Activated T-cell treated with anti-CD3 and anti-CD28 coated beads for 24 hours (primary cell): ENCODE measurements around the gene CRADD.
"Not testable (repeated sequence)": the region's sequence is repeated elsewhere in the genome, so short reads cannot be mapped to it uniquely, and the experiment has no call there.

Source experiments
- DNase-seq: peaks from one replicate; pipeline ENCODE4 v3.0.0-alpha.2; 2020; ENCODE audit warnings: low read depth

Gene CRADD

DNA sequence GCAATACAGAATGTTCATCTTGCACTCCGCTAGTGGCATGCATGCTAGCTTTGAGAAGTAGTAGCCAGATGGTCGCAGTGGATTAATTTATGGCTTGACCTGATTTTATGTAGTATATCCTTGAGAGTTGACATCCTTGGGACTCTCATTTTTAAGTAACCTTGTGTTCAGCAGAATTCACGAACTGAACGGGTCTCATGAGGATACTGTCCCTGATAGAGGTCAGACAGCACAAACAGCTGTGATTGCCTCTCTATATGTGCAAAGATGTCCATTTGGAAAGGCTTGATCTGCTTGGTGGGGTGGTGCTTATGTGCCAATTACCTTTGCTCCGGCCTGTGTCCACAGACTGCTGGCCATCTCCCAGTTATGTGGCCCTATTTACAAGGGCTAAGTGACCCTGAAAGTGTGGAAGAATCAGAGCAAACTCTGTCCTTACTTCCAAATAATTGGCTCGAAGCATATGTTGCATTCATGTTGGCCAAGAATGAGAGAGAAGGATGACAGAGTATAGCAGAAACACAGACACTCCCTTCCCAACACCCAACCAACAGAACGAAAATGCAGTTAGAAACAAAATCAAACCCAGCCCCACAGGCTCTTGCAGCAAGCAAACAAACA, 167.1 kb downstream of the CRADD start:
- DNase-seq = no peak

- DNase-seq = no peak
These were observed 169.9 kb downstream of the CRADD start for GRCh38 chr12:93846936-93847516.

DNA sequence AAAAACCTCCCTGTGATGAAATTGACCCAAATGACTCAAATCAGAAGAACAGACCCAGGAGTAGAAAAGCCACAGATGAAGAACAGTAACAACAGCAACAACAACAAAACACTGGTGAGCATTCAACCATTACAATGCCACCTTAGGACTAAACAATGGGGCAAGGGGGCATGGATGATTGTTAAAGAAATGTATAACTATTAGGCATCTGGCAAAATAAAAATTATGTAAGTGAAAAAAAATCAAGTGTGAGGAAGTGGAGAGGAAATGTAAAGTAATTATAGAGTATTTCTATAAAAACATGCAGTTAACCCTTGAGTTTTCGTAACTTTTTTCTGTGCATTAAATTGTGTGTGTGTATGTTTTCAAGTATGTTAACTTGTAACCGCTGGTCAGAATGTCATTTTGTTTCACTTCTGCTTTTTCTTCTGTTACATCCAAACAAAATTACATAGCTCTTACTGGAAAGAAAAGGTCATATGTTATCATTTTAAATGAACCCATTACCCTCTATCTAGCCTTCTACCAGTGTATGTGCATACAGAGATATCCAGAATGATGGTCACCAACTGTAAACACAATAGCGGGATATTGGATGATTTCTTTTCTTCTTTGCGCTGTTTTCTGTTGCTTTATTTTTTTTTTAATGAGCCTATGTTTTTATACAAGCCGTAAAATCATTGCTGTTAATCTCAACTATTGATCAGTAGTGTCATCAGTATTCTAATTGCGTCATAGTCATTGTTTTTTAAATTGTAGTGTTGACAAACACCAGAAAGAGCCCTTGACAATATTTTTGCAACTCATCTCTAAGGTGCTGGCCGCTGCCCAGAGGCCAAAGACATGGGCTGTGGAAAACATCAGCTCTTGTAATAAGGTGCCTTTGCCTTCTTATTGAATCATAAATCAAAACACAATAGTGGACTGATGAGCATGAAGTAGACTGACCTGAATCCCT, 170.6 kb downstream of the CRADD start:
- DNase-seq = no peak

DNA sequence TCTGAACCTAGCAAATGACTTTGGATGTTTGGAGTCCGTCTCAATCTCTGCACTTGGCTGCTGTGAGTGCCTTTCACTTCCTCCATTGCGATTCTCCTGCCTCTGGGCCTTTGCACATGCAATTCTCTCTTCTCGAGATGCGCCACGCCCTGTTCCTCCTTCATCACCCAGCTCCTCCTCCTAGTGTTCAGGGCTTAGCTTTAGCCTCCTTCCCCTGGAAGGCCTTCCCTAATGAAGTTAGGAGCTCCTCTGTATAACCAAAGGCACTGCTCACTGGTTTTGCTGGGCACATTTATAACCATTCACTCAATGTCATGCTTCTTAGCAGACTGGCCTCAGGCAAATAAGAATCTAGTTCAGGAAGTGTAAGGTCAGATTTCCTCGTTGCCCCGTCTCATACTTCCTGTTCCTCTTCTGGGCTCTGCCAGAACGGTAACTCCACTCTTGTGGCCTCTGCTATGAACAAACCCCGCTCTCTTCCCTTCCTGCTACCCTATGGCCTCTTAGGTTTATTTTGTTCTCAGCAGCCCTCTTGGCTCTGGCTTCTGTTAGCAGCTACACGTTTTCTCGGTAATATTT, 171.4 kb downstream of the CRADD start:
- no peak for DNase-seq

GRCh38 chr12:93849946-93850345, 172.8 kb downstream of the CRADD start:
- no peak for DNase-seq

DNA sequence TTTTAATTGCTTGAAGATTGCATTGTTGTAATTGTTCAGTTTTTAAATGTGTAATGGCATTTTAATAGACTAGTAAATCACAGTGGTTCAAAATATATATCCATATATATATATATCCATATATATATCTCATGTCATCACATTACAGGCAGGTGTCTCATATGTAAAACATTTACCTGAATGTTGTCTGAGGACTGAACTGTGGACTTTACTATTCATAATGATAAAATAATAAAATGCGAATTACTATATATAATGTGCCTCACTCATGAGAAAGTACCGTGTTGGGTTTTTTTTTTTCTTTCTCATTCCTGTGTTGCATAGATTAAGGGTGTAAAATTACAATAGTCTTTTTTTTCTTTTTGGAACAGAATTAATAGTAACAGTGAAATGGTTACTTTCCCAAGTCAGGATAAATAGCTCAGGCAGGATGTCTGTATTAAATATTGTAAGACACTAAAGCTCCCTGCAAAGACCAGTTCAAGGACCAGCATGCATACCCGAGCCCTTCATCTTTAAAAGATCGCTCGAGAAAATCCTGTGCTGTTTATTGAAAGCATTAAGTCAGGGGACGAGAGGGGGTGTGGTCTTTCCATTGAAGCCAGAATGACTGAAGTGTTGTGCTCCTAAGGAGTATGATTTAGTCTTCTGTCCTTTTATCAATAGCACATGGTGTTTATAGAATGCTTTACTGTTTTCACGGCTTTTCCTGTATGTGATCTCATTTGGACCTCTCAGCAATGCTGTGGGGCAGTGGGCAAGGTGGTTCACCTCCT, 173.5 kb downstream of the CRADD start:
- DNase-seq = no peak

- no peak for DNase-seq
These were observed 174.1 kb downstream of the CRADD start for GRCh38 chr12:93851257-93851671.

DNA sequence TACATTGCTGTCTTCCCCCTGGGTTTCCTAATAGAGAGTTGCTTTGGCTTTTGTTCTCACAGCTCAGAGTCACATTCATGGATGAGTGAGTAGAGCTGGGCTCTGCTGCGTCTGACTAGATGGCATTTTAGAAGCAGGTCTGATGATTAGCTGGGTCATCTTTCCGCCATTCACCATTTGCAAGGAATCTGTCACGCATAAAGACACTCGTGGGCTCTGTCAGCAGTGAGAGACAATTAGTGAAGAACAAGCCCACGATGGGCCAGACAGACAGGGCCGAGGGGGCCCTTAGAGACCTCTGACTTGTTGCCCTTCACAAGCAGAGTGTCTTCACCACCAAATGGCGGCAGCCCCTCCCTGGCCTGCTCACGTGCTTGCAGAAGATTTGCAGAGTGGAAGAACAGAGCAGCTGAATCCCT, 175.0 kb downstream of the CRADD start:
- DNase-seq = no peak

- DNase-seq = no peak
These were observed 176.7 kb downstream of the CRADD start for GRCh38 chr12:93853698-93854478.

- DNase-seq = no peak
These were observed 178.1 kb downstream of the CRADD start for GRCh38 chr12:93855261-93855660.

GRCh38 chr12:93856611-93857010, 179.4 kb downstream of the CRADD start:
- no peak for DNase-seq

- DNase-seq = no peak
These were observed 180.2 kb downstream of the CRADD start for GRCh38 chr12:93857279-93857938.

- no peak for DNase-seq
These were observed 180.8 kb downstream of the CRADD start for GRCh38 chr12:93857991-93858447.

- no peak for DNase-seq
These were observed 183.6 kb downstream of the CRADD start for GRCh38 chr12:93860668-93861373.

- no peak for DNase-seq
These were observed 185.2 kb downstream of the CRADD start for GRCh38 chr12:93862424-93862823.

- DNase-seq = no peak
These were observed 188.6 kb downstream of the CRADD start for GRCh38 chr12:93865751-93866150.

- DNase-seq = no peak
These were observed 191.6 kb downstream of the CRADD start for GRCh38 chr12:93868771-93869170.

DNA sequence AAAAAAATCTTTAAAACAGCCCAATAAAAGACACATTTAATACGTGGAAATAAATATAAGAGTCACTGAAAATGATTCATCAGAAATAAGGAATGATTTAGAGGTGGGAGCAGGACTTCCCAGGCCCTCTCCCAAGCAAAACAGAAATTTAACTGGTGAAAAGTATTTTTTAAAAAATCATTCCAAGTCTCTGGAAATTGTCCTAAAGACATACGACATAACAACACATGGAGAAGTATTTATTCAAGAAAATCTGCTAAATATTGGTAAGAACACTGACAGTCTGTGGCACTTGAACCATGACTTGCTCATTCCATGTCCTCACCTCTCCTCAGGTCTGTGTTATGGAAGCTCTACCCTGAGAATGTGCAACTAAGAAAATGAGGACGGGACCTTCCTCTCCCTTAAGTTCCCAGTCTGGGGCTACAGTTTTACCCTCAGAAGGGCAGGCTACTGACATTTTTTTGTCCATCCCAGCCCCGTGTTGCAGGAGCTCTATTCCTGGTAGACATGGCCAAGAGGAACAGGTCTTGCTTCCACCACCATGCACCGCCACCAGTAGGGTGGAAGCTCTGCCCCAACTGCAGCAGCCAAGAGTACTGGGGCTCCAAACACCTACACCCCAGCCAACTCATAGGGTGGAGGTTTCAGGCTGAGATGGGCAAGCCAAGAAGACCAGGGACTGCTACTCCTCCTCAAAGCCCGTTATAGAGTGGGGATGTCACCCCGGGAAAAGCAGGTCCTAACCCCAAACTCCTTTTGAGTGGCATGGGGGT, 193.0 kb downstream of the CRADD start:
- no peak for DNase-seq

GRCh38 chr12:93871566-93871965, 194.4 kb downstream of the CRADD start:
- not testable (repeated sequence) for DNase-seq
